Upper lobe of left lung (tissue), 6 donors: Measurements from ENCODE around the gene TP73. TPM values are rescaled to one million over a fixed set of nuclear protein-coding genes. Genes with fewer than 3 reads are reported as not detected.
"Not testable (repeated sequence)": the region's sequence is repeated elsewhere in the genome, so short reads cannot be mapped to it uniquely, and the experiment has no call there.

ENCODE experiments used
- ATAC-seq, 2 donors: fragments of 200-7000 bp; cut with Tn5 transposase; one replicate each; pipeline ENCODE4 v1.9.1; 2022; ENCODE audit warnings: mild to moderate bottlenecking in 2 of 2, moderate library complexity in 2 of 2; ENCODE audit not compliant: low FRiP score in 2 of 2
- DNase-seq, 2 donors: peaks; one replicate each; pipeline ENCODE4 v3.0.0-alpha.2; 2019 to 2020
- H3K27ac ChIP-seq, 4 donors: fragments of 200-600 bp; sonication (generic); one replicate each; pipeline ENCODE4 v1.5.1; 2016 to 2019
- H3K27me3 ChIP-seq, 4 donors: fragments of 200-600 bp; sonication (generic); one replicate each; pipeline ENCODE4 v1.5.1; 2017 to 2019
- H3K36me3 ChIP-seq, 4 donors: fragments of 200-600 bp; sonication (generic); one replicate each; pipeline ENCODE4 v1.5.1; 2016 to 2019
- H3K4me1 ChIP-seq, 4 donors: fragments of 200-600 bp; sonication (generic); one replicate each; pipeline ENCODE4 v1.5.1; 2018 to 2019
- H3K4me3 ChIP-seq, 4 donors: fragments of 200-600 bp; sonication (generic); one replicate each; pipeline ENCODE4 v1.5.1; 2017 to 2019; ENCODE audit warnings: mild to moderate bottlenecking in 2 of 4, moderate library complexity in 1 of 4
- H3K9me3 ChIP-seq, 4 donors: fragments of 200-600 bp; sonication (generic); one replicate each; pipeline ENCODE4 v1.5.1; 2018 to 2019
- CTCF ChIP-seq, 6 experiments: fragments of 450-650 bp in 4 of 6; fragments of 200-600 bp in 2 of 6; sonication (generic) in 2 of 6; IDR thresholded peaks; one replicate each; pipeline ENCODE4 v1.5.1; 2016 to 2019; ENCODE audit warnings: antibody characterized with exemption in 6 of 6
- EP300 ChIP-seq, 4 donors: sonication (generic); formaldehyde crosslinking; IDR thresholded peaks; one replicate each; pipeline ENCODE4 v1.5.1; 2017; ENCODE audit warnings: antibody characterized with exemption in 4 of 4, control low read depth in 2 of 4
- POLR2A ChIP-seq, 4 donors: fragments of 450-650 bp; IDR thresholded peaks; one replicate each; pipeline ENCODE4 v1.5.1; 2016 to 2017; ENCODE audit warnings: antibody characterized with exemption in 4 of 4, mild to moderate bottlenecking in 2 of 4
- POLR2AphosphoS5 ChIP-seq, 2 donors: sonication (generic); formaldehyde crosslinking; IDR thresholded peaks; one replicate each; pipeline ENCODE4 v1.5.1; 2017; ENCODE audit warnings: antibody characterized with exemption in 2 of 2
- WGBS, 2 donors: methylation state at CpG; one replicate each; pipeline ENCODE4 v1.1.5; 2017 to 2018; 5-methylcytosine and 5-hydroxymethylcytosine counted together
- total RNA-seq, 6 donors: library from RNA; depleted of rRNA in 4 of 6; stranded (reverse); fragments of >200 nt in 4 of 6; gene quantifications; one replicate each; pipeline versions ENCODE4 v1.1.0 to v1.2.1, GENCODE V29; 2016 to 2021
- donor health status: DM: no; HTN: no; CAD: no; lungs with moderate emphysema.
- donor health status: DM: no; HTN: yes; CAD: no; lungs with severe emphysema.

The TP73 gene
- total RNA-seq, 6 donors from 2014 or later, result 0.77 to 9.8 (median 4.1) TPM

DNA sequence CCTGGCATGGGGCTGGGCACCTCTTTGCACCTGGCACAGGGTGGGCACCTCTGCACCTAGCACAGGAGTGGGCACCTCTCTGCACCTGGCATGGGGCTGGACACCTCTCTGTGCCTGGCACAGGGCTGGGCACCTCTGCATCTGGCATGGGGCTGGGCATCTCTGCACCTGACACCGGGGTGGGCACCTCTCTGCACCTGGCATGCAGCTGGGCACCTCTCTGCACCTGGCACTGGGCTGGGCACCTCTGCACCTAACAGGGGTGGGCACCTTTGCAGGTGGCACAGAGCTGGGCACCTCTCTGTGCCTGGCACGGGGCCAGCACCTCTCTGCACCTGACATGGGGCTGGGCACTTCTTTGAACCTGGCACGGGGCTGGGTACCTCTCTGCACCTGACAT is 70.5 kb downstream of the TP73 start:
- Histone ChIP-seq H3K4me1 (peaks cover 8 to 24% (median 15%) of the 10 kb centered on the region in 4 donors), H3K4me3 (no peak overlapping the region), H3K27me3 (peaks cover 0 to under 1% (median 0%) of the 10 kb centered on the region in 4 donors), H3K9me3 (no peaks in the 10 kb centered on the region), H3K36me3 (no peaks in the 10 kb centered on the region), H3K27ac (no peak overlapping the region)
- ATAC-seq, result no peak
- TF ChIP-seq POLR2A (IDR thresholded peaks at IDR 0.05) (no peak), EP300 (IDR thresholded peaks at IDR 0.05) (no peak), POLR2AphosphoS5 (IDR thresholded peaks at IDR 0.05) (no peak), CTCF (IDR thresholded peaks at IDR 0.05) (no peak)
- peak in 1 of 2 donors; percentile 67 for DNase-seq
- 67 to 82% methylated on average over 2 to 3 of the region's 3 CpGs for WGBS, 2 donors

DNA sequence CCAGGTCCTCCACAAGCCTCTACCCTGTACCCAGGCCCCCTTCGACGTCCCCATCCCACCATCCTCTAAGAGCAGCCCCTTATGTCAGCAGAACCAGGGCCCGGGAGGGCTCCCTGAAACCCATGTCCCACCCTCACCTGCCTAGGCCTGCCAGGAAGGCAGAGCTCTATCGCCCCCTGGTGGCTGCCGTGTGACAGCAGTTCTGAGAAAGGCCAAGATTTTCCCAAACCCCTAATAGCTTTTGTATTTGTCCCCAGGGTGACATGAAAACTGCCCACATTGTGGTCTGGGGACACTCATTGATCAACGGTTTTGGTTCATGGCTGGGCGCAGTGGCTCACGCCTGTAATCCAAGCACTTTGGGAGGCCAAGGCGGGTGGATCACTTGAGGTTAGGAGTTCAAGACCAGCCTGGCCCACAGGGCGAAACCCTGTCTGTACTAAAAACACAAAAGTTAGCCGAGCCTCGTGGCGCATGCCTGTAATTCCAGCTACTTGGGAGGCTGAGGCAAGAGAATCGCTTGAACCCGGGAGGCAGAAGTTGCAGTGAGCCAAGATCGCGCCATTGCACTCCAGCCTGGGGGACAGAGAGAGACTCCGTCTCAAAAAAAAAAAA is 72.2 kb downstream of the TP73 start:
- H3K27ac ChIP-seq, H3K27me3 ChIP-seq, H3K4me3 ChIP-seq, H3K4me1 ChIP-seq, H3K9me3 ChIP-seq, H3K36me3 ChIP-seq: not testable (repeated sequence)
- DNase-seq (peak in 1 of 2 donors; percentile 60), ATAC-seq (peak; percentile 3 to 67)
- peak; percentile 83 to 89 (median 88) for TF ChIP-seq CTCF (IDR thresholded peaks at IDR 0.05)
- 36 to 43% methylated on average over 14 to 18 of the region's 18 CpGs for WGBS, 2 donors

DNA sequence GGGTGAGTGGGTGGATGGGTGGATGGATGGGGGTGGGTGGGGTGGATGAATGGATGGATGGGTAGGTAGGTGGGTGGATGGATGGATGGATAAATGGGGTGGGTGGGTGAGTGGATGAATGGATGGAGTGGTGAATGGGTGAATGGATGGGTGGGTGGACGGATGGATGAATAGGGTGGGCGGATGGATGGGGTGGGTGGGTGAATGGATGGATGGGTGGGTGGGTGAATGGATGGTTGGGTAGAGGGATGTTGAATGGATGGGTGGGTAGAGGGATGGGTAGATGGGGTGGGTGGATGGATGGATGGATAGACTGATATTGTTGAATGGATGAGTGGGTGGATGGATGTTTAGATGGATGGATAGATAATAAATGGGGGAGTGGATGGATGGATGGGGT is 73.0 kb downstream of the TP73 start:
- DNase-seq (no peak), ATAC-seq (no peak)
- Histone ChIP-seq H3K4me3 (no peak overlapping the region), H3K36me3 (no peaks in the 10 kb centered on the region), H3K4me1 (peaks cover 0 to 2% (median under 1%) of the 10 kb centered on the region in 4 donors), H3K27me3 (no peaks in the 10 kb centered on the region), H3K9me3 (no peaks in the 10 kb centered on the region), H3K27ac (no peak overlapping the region)
- WGBS, 2 donors, result 86 to 88% methylated on average over 2 of the region's 2 CpGs
- TF ChIP-seq POLR2AphosphoS5 (IDR thresholded peaks at IDR 0.05) (no peak), POLR2A (IDR thresholded peaks at IDR 0.05) (no peak), EP300 (IDR thresholded peaks at IDR 0.05) (no peak), CTCF (IDR thresholded peaks at IDR 0.05) (no peak)

DNA sequence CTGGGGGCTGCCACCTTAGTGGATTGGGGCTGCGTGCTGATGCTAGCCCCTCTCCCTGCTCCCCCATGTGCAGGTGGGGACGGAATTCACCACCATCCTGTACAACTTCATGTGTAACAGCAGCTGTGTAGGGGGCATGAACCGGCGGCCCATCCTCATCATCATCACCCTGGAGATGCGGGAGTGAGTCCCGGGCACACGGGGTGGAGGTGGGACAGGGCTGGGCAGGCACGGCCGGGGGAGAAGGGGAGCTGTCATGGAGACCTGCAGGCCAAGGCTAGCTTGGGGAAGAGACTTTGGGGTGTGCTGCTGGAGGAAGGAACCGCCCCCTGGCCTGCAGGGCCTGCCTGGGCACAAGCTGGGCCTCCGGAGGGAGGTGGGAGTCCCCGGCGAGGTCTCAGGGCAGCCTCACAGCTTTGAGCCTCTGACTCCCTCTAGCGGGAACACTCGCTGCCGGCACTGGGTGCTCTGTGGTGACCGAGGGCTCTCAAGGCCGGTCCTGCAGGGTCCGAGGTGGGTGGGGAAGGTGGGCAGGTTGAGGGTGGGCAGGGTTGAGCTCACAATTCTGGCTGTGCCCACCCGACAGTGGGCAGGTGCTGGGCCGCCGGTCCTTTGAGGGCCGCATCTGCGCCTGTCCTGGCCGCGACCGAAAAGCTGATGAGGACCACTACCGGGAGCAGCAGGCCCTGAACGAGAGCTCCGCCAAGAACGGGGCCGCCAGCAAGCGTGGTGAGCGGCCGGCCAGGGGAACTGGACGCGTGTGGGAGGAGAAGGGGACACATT is 74.9 kb downstream of the TP73 start:
- Histone ChIP-seq H3K27me3 (no peaks in the 10 kb centered on the region), H3K36me3 (no peaks in the 10 kb centered on the region), H3K27ac (no peak overlapping the region), H3K4me3 (no peak overlapping the region), H3K4me1 (no peaks in the 10 kb centered on the region), H3K9me3 (no peaks in the 10 kb centered on the region)
- DNase-seq (peak in 1 of 2 donors; percentile 79), ATAC-seq (no peak)
- WGBS, 2 donors, result 57 to 69% methylated on average over 26 to 30 of the region's 37 CpGs
- TF ChIP-seq POLR2A (IDR thresholded peaks at IDR 0.05) (no peak), POLR2AphosphoS5 (IDR thresholded peaks at IDR 0.05) (no peak), CTCF (IDR thresholded peaks at IDR 0.05) (no peak)
